HEK293 (cell line): ENCODE measurements around the gene SEMA4C.

ENCODE experiments used
- EGR2 ChIP-seq: fragments of 450-650 bp; formaldehyde crosslinking; IDR thresholded peaks from 2 replicates; pipeline ENCODE4 v1.5.1; 2016; ENCODE audit warnings: low read depth, missing biosample characterization, missing genetic modification characterization
- YY1 ChIP-seq: fragments of 450-650 bp; formaldehyde crosslinking; IDR thresholded peaks from 2 replicates; pipeline ENCODE4 v1.5.1; 2018; ENCODE audit warnings: missing biosample characterization, missing genetic modification characterization
- ZBTB48 ChIP-seq: fragments of 450-650 bp; formaldehyde crosslinking; IDR thresholded peaks from 2 replicates; pipeline ENCODE4 v1.5.1; 2016; ENCODE audit warnings: missing biosample characterization, missing genetic modification characterization
- ZNF121 ChIP-seq: fragments of 450-650 bp; formaldehyde crosslinking; IDR thresholded peaks from 2 replicates; pipeline ENCODE4 v1.5.1; 2016; ENCODE audit warnings: missing biosample characterization, missing genetic modification characterization
- ZNF354C ChIP-seq: fragments of 450-650 bp; formaldehyde crosslinking; IDR thresholded peaks from 2 replicates; pipeline ENCODE4 v1.5.1; 2016; ENCODE audit warnings: missing biosample characterization, missing genetic modification characterization, low read depth, borderline replicate concordance
- ZNF404 ChIP-seq: fragments of 450-650 bp; formaldehyde crosslinking; IDR thresholded peaks from 2 replicates; pipeline ENCODE4 v1.5.1; 2017; ENCODE audit warnings: missing biosample characterization, missing genetic modification characterization
- ZNF629 ChIP-seq: fragments of 450-650 bp; formaldehyde crosslinking; IDR thresholded peaks from 2 replicates; pipeline ENCODE4 v1.5.1; 2017; ENCODE audit warnings: missing biosample characterization, missing genetic modification characterization
- ZNF677 ChIP-seq: fragments of 450-650 bp; IDR thresholded peaks from 2 replicates; pipeline ENCODE4 v1.5.0; 2018; ENCODE audit warnings: missing biosample characterization, mild to moderate bottlenecking, missing genetic modification characterization, moderate library complexity
- ZNF792 ChIP-seq: fragments of 450-650 bp; formaldehyde crosslinking; IDR thresholded peaks from 2 replicates; pipeline ENCODE4 v1.5.1; 2016; ENCODE audit warnings: missing biosample characterization, missing genetic modification characterization
- TF ChIP-seq, protein P1 (sequence below): fragments of 450-650 bp; formaldehyde crosslinking; conservative IDR thresholded peaks from 2 replicates; pipeline ENCODE4 v1.5.1; 2016; ENCODE audit warnings: low read depth, missing biosample characterization, missing genetic modification characterization
- TF ChIP-seq, protein P2 (sequence below): fragments of 450-650 bp; formaldehyde crosslinking; IDR thresholded peaks from 2 replicates; pipeline ENCODE4 v1.5.1; 2017; ENCODE audit warnings: missing biosample characterization, missing genetic modification characterization
- TF ChIP-seq, protein P3 (sequence below): IDR thresholded peaks from 2 replicates; pipeline ENCODE4 v1.6.1; 2011; ENCODE audit warnings: mild to moderate bottlenecking, low read depth, low read length, borderline replicate concordance
- TF ChIP-seq, protein P4 (sequence below): fragments of 450-650 bp; formaldehyde crosslinking; IDR thresholded peaks from 2 replicates; pipeline ENCODE4 v1.5.1; 2016; ENCODE audit warnings: missing biosample characterization, missing genetic modification characterization, low read depth
- TF ChIP-seq, protein P5 (sequence below): fragments of 450-650 bp; formaldehyde crosslinking; IDR thresholded peaks from 2 replicates; pipeline ENCODE4 v1.5.1; 2016; ENCODE audit warnings: missing biosample characterization, missing genetic modification characterization

DNA sequence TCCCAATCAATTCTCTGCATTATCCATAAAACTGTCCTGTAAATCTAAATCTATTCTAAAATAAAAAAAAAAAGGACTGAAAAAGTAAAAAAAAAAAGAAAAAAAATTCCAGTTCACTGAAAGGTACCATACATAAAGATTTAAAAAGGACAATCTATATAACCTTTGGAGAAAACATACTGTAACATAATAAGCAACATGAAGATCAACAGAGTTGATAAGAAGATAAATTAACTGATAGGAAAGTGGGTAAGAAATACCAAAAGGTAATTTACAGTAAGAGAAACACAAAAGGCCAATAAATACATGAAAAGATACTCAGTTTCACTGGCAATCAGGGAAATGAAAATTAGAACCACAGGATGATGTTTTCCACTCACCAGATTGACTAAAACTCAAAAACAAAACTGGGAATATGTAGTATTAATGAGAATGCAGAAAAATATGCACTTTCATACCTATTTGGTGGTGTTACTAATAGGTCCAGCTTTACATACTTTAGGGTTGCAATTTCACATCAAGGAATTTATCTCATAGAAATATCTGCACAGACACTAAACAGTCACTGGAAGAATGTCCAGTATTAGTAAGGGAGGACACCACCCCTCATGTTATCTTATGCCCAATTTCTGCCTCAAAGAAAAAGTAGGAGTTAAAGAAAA, 48.3 kb upstream of the SEMA4C start:
- TF ChIP-seq EGR2 (tag by site-specific recombination) (no peak), ZNF354C (tag by site-specific recombination) (no peak), YY1 (tag by site-specific recombination) (no peak), ZBTB48 (no peak), ZNF792 (no peak), ZNF677 (tag by site-specific recombination) (no peak), ZNF629 (tag by site-specific recombination) (no peak), ZNF404 (tag by site-specific recombination) (no peak), ZNF121 (tag by site-specific recombination) (no peak)
- TF ChIP-seq, protein P1, sequence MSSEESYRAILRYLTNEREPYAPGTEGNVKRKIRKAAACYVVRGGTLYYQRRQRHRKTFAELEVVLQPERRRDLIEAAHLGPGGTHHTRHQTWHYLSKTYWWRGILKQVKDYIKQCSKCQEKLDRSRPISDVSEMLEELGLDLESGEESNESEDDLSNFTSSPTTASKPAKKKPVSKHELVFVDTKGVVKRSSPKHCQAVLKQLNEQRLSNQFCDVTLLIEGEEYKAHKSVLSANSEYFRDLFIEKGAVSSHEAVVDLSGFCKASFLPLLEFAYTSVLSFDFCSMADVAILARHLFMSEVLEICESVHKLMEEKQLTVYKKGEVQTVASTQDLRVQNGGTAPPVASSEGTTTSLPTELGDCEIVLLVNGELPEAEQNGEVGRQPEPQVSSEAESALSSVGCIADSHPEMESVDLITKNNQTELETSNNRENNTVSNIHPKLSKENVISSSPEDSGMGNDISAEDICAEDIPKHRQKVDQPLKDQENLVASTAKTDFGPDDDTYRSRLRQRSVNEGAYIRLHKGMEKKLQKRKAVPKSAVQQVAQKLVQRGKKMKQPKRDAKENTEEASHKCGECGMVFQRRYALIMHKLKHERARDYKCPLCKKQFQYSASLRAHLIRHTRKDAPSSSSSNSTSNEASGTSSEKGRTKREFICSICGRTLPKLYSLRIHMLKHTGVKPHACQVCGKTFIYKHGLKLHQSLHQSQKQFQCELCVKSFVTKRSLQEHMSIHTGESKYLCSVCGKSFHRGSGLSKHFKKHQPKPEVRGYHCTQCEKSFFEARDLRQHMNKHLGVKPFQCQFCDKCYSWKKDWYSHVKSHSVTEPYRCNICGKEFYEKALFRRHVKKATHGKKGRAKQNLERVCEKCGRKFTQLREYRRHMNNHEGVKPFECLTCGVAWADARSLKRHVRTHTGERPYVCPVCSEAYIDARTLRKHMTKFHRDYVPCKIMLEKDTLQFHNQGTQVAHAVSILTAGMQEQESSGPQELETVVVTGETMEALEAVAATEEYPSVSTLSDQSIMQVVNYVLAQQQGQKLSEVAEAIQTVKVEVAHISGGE (tag by site-specific recombination) = no peak
- TF ChIP-seq, protein P2, sequence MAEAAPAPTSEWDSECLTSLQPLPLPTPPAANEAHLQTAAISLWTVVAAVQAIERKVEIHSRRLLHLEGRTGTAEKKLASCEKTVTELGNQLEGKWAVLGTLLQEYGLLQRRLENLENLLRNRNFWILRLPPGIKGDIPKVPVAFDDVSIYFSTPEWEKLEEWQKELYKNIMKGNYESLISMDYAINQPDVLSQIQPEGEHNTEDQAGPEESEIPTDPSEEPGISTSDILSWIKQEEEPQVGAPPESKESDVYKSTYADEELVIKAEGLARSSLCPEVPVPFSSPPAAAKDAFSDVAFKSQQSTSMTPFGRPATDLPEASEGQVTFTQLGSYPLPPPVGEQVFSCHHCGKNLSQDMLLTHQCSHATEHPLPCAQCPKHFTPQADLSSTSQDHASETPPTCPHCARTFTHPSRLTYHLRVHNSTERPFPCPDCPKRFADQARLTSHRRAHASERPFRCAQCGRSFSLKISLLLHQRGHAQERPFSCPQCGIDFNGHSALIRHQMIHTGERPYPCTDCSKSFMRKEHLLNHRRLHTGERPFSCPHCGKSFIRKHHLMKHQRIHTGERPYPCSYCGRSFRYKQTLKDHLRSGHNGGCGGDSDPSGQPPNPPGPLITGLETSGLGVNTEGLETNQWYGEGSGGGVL = no peak
- TF ChIP-seq, protein P3, sequence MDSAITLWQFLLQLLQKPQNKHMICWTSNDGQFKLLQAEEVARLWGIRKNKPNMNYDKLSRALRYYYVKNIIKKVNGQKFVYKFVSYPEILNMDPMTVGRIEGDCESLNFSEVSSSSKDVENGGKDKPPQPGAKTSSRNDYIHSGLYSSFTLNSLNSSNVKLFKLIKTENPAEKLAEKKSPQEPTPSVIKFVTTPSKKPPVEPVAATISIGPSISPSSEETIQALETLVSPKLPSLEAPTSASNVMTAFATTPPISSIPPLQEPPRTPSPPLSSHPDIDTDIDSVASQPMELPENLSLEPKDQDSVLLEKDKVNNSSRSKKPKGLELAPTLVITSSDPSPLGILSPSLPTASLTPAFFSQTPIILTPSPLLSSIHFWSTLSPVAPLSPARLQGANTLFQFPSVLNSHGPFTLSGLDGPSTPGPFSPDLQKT = no peak
- TF ChIP-seq, protein P4, sequence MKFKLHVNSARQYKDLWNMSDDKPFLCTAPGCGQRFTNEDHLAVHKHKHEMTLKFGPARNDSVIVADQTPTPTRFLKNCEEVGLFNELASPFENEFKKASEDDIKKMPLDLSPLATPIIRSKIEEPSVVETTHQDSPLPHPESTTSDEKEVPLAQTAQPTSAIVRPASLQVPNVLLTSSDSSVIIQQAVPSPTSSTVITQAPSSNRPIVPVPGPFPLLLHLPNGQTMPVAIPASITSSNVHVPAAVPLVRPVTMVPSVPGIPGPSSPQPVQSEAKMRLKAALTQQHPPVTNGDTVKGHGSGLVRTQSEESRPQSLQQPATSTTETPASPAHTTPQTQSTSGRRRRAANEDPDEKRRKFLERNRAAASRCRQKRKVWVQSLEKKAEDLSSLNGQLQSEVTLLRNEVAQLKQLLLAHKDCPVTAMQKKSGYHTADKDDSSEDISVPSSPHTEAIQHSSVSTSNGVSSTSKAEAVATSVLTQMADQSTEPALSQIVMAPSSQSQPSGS = no peak
- TF ChIP-seq, protein P5, sequence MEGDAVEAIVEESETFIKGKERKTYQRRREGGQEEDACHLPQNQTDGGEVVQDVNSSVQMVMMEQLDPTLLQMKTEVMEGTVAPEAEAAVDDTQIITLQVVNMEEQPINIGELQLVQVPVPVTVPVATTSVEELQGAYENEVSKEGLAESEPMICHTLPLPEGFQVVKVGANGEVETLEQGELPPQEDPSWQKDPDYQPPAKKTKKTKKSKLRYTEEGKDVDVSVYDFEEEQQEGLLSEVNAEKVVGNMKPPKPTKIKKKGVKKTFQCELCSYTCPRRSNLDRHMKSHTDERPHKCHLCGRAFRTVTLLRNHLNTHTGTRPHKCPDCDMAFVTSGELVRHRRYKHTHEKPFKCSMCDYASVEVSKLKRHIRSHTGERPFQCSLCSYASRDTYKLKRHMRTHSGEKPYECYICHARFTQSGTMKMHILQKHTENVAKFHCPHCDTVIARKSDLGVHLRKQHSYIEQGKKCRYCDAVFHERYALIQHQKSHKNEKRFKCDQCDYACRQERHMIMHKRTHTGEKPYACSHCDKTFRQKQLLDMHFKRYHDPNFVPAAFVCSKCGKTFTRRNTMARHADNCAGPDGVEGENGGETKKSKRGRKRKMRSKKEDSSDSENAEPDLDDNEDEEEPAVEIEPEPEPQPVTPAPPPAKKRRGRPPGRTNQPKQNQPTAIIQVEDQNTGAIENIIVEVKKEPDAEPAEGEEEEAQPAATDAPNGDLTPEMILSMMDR = no peak
